Limb (tissue), 2 donors: Measurements from ENCODE around the gene PPP4R3B.

Experiments used
- DNase-seq, 2 donors: peaks; one replicate each; pipeline ENCODE4 v3.0.0-alpha.2; 2016; ENCODE audit errors: extremely low spot score in 2 of 2

The PPP4R3B gene

GRCh38 chr2:55617175-55618024, at the start of gene PPP4R3B:
PPP4R3B (minus strand) TSS chr2:55617622; CDS start chr2:55617285, 337 bp downstream.
- DNase-seq, result peak; percentile 99 to 100

GRCh38 chr2:55653255-55653654, 35.8 kb upstream of the PPP4R3B start:
- no peak for DNase-seq

GRCh38 chr2:55649211-55649610, 31.8 kb upstream of the PPP4R3B start:
- DNase-seq, result no peak

- DNase-seq, result no peak
Measured at GRCh38 chr2:55636831-55637230, 19.4 kb upstream of the PPP4R3B start.

- DNase-seq, result no peak
Measured at GRCh38 chr2:55628931-55629330, 11.5 kb upstream of the PPP4R3B start.

GRCh38 chr2:55627915-55628314, 10.5 kb upstream of the PPP4R3B start:
- no peak for DNase-seq

GRCh38 chr2:55621802-55622201, 4.4 kb upstream of the PPP4R3B start:
- DNase-seq, result no peak

- no peak for DNase-seq
Measured at GRCh38 chr2:55620123-55620779, 2.8 kb upstream of the PPP4R3B start.

- peak; percentile 66 to 75 for DNase-seq
Measured at GRCh38 chr2:55618275-55619055, 1.0 kb upstream of the PPP4R3B start.

- no peak for DNase-seq
Measured at GRCh38 chr2:55618025-55618274, 528 bp upstream of the PPP4R3B start.

GRCh38 chr2:55616551-55617174, 759 bp downstream of the PPP4R3B start:
- peak; percentile 35 to 51 for DNase-seq

GRCh38 chr2:55611997-55612396, 5.4 kb downstream of the PPP4R3B start:
- no peak for DNase-seq

- DNase-seq, result no peak
Measured at GRCh38 chr2:55610954-55611743, 6.3 kb downstream of the PPP4R3B start.

GRCh38 chr2:55609938-55610578, 7.4 kb downstream of the PPP4R3B start:
- DNase-seq, result no peak

- no peak for DNase-seq
Measured at GRCh38 chr2:55609193-55609794, 8.1 kb downstream of the PPP4R3B start.

GRCh38 chr2:55607717-55608116, 9.7 kb downstream of the PPP4R3B start:
- DNase-seq, result no peak

- no peak for DNase-seq
Measured at GRCh38 chr2:55604027-55604565, 13.3 kb downstream of the PPP4R3B start.

- no peak for DNase-seq
Measured at GRCh38 chr2:55601849-55602248, 15.6 kb downstream of the PPP4R3B start.

GRCh38 chr2:55598056-55598795, 19.2 kb downstream of the PPP4R3B start:
- DNase-seq, result no peak
